HG02623 (cell line): ENCODE measurements around the gene MAP2K6.

Experiments
- ATAC-seq: cut with Tn5 transposase; IDR thresholded peaks from one replicate; pipeline ENCODE4 v1.9.1; 2021; ENCODE audit warnings: moderate library complexity; ENCODE audit not compliant: unreplicated experiment

The MAP2K6 gene

DNA sequence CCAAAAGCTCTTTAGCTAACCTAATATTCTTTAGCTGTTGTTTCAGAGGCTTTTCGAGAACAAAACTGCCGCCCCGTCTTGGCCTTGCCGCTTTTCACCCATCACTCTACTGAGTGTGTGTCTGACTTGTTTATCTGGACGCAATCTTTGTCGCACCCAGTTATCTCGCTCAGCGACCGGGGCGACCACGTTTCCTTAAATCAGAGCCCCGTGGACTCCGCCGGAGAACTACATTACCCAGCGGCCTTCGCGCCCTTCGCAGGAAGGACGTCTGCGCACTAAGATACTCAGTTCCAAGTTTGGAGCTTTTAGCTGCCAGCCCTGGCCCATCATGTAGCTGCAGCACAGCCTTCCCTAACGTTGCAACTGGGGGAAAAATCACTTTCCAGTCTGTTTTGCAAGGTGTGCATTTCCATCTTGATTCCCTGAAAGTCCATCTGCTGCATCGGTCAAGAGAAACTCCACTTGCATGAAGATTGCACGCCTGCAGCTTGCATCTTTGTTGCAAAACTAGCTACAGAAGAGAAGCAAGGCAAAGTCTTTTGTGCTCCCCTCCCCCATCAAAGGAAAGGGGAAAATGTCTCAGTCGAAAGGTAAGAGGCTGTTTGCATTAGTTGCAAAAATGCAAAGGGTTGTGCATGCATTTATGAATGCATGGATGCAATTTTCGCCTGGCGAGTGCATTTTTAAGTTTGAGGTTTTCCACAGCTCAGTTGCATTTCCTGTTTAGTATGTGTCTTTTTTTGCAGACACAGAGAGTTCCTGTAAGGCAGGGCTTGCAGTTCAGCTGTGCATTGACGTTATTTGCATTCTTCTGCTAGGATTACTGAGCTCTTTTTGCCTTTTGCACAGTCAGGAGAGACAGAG lies at the start of gene MAP2K6:
Gene MAP2K6 (plus strand): TSS at position 290 of the 867 bp plus-strand sequence. CDS start 288 bp downstream, at position 578.
- ATAC-seq, result peak; percentile 93

DNA sequence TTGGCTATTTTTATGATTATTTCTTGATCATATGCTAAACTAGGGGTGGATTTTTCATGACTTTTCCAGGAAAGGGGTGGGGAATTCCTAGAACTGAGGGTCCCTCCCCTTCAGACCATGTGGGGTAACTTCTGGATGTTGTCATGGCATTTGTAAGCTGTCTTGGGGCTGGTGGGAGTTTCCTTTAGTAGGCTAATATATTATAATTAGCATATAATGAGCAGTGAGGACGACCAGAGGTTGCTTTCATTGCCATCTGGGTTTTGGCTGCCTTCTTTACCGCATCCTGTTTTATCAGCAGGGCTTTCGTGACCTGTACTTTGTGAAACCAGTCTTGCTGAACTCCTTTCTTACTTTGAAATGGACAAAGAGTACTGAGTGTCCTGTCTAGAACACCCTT lies 47.2 kb upstream of the MAP2K6 start:
- peak; percentile 77 for ATAC-seq

DNA sequence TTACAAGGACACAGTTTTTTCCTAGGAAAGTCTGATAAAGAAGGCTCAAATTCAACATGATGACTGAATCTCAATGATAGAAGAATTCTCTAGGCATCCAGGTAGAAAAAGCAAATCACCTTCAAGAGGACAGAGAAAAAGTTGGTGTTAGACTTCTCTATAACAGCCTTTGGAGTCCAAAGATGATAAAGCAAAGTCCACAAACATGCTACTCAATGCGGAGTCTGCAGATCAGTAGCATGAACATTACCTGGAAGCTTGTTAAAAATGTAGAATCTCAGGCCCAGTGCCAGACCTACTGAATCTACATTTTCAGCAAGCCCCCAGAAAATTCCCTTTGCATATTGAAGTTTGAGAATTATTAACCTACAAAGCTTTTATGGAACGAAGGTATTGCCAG lies 41.4 kb upstream of the MAP2K6 start:
- no peak for ATAC-seq

DNA sequence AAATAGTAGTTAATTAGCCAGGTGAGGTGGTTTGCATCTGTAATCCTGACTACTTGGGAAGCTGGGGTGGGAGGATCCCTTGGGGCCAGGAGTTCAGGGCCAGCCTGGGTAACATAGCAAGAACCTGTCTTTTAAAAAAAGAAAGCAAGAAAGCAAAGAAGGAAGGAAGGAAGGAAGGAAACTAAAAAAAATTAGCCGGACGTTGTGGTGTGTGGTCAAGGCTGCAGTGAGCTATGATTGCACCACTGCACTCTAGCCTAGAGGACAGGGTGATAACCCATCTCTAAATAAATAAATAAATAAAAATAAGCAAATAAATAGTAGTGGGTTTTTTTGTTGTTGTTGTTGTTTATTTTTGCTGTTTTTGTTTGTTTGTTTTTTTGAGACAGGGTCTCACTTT lies 39.3 kb upstream of the MAP2K6 start:
- no peak for ATAC-seq

DNA sequence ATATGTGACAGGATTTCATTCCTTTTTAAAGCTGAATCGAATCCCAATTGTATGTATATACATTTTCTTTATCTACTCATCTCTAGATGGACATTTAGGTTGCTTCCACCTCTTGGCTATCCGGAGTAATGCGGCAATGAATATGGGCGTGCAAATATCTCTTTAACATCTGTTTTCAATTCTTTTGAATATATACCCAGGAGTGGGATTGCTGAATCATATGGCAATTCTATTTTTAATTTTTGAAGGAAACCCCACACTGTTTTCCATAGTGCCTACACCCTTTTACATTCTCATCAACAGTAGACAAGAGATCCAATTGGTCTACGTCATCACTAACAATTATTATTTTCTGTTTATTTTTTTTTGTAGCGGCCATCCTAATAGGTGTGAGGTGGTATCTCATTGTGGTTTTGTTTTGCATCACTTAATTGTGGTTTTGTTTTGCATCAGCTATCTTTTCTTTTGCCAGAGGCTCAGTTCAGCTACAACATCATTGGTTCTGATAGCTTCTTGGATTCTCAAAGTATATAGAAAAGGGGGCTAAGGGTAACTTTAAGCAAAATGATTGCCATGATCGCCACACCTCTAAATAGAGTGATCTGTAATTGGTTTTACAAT lies 25.6 kb upstream of the MAP2K6 start:
- no peak for ATAC-seq

DNA sequence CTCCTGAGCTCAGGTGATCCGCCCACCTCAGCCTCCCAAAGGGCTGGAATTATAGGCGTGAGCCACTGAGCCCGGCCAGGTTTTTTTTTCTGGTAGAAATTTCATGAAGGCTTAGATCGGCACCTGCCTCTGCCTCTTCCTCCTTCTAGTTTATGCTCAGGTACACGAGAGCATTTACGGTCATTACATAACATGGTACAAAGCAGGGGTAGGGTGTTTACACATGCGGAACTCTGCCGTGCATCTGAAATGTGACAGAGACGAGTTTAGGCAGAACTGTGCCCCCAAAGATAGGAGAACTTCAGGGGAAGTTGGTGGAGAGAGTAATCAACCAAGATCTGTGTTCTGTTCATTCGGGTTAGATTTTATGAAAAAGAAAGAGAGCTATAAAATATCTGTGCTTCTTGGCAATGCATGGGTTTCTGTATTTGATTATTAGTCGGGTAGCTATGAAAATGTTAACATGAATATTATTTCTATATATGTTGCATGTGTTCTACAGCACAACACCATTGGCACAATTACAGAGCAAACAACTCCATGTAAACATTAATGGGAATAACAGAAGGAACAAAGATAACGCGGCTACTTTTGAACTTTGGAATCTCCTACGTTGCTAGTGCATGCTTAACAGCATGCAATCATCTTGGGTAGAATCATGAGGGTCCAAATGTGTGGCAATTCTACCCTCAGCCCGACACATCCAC lies 23.5 kb upstream of the MAP2K6 start:
- ATAC-seq, result no peak

DNA sequence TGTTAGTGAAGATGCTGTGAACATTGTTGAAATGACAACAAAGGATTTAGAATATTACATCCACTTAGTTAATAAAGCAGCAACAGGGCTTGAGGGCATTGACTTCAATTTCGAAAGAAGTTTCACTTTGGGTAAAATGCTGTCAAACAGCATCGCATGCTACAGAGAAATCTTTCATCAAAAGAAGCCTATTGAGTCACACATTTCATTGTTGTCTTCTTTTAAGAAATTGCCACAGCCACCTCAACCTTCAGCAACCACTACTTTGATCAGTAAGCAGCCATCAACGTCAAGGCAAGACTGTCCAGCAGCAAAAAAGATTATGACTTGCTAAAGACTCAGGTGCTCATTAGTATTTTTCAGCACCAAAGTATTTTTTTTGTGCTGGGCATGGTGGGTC lies 13.2 kb upstream of the MAP2K6 start:
- no peak for ATAC-seq

DNA sequence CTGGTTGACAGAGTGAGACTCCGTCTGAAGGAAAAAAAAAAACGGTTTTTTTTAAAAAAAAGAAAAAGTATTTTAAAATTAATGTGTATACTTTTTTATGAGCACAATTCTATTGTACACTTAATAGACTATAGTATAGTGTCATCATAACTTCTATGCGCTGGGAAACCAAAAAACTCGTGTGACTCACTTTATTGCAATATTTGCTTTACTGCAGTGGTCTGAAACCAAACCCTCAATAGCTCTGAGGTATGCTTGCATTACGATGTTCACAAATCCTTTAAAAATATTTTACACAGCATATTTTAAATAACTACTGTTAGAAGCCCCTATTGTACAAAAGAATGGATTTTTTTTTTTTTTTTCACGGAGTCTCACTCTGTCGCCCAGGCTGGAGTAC lies 12.4 kb upstream of the MAP2K6 start:
- no peak for ATAC-seq

DNA sequence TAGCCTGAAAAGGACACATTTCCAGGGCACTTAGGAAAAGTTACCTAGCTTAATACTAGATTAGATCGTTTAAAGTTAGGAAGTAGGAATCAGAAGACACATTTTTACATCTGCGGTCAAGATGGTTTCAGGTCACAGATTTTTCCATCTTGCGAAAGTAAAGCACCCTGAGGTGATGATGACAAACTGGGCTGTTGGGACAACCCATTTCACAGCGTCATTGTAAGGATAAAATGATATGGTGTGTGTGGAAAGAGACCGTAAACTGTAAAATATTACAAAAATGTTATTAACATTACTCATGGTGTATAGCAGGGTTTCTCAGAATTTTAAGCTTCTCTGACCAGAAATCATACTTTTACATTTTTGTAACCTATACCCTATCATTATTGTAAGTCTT lies 10.1 kb upstream of the MAP2K6 start:
- no peak for ATAC-seq

DNA sequence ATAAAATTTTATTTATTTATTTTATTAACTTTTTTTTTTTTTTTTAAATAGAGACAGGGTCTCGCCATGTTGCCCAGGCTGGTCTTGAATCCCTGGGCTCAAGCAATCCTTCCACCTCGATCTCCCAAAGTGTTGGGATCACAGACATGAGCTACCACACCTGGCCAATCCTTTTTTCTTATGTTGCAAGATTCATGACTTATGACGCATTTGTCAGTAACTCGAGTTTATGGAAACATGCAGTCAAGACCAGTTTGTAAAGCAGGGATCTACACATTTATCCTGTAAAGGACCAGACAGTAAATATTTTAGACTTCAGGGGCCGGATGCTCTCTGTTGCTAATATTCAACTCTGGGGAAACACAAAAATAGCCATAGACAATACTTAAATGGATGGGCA lies 9.4 kb upstream of the MAP2K6 start:
- ATAC-seq, result no peak

DNA sequence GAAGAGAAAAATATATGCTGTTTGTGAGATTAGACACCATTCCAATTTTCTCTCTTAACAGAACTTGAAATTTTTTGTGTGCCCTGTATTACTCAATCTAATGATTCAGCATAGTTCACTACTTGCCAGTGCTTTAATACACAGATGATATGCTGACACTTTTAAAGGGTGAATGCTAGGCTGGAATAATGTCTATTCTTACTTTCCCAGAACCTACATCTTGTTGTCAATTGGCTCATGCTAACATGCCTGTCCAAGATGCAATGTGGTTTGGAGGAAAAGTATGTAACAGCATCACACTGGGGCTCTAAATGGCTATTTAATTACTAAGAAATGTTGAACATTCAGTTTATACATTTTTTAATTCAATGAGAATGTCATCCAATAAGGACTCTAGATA lies 7.6 kb upstream of the MAP2K6 start:
- no peak for ATAC-seq

DNA sequence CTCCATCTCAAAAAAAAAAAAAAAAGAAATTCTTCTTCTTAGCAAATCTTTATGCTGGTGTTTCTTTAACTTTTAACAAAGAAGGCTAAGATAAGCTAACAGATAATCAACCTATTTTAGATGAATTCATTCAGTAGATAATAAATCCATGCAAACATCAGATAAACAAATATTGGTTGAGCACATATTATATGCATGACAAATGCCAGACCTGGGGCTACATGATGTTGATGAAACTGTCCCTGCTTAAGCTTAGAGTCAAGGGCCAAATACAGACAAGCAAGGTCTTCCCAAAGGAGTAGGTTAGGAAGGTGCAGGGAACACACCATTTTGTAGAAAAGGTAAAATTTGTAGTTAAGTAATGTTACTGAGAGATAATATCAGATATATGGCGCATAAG lies 6.7 kb upstream of the MAP2K6 start:
- no peak for ATAC-seq

DNA sequence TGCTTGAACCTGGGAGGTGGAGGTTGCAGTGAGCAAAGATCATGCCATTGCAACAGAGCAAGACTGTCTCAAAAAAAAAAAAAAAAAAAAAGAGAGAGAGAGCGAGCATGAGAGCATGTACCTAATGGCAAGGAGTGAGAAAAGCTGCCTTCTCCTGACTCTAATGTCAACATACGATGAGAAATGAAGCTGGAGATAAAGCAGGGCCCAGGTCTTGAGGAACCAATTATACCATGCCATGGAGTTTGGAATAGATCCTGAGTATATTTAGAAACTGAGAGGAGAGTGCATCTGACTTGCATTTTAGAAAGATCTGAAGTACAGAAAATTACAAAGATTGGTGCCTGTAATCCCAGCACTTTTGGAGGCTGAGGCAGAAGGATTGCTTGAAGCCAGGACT lies 3.8 kb upstream of the MAP2K6 start:
- ATAC-seq, result no peak

DNA sequence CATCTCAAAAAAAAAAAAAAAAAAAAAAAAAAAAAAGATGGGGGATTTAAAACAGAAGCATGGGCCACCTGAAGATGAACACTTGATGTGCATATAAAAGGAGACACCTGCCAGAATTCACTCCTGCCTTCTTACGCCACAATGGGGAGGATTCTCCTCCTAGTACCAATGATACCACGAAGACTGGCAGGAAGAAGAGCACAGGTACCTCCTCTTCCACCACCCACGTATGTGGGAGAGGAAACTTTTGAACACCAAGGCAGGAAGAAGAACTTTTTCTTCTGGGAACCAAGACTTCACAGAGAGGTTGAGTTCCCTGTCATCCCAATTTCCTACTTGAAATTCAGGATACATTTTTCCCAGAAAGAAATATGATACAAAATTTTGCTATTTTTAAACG lies 2.7 kb upstream of the MAP2K6 start:
- no peak for ATAC-seq

DNA sequence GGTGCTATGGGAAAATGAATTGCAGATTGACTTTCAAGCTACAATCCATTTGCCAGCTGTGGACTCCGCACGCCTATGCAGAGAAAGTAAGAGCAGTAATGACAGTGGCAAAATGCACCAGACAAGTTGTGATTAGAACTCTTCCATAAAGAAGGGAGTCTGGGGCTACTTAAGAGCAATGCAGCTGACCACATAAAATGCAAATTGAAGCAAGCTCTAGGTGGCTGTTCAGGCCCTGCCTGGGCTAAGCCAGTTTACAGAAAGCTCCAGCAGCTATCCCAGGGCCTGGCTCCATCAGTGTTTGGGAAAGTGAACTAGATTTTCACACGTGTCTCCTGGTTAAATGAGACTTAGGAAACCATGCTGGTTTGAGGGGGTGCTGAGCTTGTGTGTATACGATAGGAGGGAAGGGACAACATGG lies 2.2 kb upstream of the MAP2K6 start:
- no peak for ATAC-seq

DNA sequence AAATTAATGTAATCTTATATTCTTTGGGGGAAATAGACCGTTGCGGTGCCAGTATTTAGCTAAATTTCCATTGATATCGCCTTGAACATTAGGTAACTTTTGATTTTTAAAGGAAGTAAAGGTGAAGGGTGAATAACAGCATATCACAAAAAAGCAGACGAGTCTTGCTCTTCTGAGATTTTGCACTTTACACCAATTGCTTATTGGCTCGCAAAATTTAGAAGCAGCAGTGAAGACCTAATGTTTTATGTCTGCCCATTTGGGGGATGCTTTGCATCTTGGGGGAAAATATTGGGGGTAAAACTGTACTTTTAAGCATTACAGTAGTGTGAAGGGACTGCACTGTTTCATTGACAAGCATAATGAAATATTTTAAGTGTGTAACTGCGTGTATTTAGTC lies 934 bp downstream of the MAP2K6 start:
- ATAC-seq, result no peak

DNA sequence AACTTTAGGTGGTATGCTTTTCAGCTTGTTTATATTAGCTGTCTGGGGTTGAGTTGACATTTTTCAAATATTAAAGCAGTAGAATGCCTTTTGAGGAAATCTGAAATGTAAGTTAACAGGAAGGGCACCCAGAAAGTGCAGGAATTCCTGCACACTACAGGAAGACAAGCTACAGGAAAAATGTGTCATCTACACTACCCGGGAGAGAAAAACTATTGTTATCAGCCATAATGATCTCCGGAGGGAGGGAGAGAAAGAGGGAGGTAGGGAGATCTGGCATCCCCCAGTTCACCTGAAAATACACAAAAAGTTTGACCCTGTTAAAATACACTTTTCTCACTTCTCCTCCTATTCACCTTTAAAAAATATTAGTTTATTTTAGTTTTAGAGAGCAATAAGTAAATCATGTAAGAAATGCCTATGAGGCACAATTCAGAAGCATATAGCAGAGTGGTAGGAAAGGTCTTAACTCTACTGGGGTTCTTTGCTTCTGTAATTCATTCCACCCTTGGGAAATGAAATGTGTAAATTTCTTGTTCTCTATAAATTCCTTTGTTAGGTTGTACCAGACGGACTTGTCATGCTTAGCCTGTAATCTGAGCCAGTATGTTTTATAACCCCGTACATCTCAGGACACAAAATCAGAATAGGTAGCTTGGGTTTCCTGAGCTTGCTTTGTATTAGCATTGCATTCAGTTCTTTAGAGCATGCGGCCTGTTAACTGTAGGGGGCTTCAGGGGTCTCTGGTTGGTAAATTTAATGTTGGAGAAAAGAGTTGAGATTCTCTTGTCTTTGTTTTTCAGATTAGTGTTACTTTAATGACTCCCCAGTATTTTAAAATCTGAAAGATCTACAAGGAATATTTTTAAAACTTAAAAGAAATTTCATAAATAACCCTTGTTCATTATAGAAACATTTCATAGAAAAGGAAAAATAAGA lies 3.3 kb downstream of the MAP2K6 start:
- ATAC-seq, result no peak

DNA sequence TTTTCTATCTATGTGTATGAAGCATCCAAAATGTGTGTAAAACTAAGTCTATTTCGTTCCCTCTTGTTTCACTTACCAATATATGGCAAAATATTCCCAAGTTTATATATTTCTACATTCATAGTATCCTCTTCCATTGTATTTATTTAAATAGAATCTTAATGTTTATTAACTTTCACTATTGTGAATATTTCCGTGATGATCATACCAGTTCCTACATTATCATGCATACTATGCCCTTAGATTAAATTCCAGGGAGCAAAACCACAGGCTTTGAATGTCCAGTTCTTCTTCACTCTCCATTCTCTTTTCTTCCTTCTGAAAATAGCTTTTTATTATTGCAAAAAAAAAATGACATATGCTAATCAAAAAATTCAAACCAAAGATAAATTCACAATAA lies 4.0 kb downstream of the MAP2K6 start:
- no peak for ATAC-seq

DNA sequence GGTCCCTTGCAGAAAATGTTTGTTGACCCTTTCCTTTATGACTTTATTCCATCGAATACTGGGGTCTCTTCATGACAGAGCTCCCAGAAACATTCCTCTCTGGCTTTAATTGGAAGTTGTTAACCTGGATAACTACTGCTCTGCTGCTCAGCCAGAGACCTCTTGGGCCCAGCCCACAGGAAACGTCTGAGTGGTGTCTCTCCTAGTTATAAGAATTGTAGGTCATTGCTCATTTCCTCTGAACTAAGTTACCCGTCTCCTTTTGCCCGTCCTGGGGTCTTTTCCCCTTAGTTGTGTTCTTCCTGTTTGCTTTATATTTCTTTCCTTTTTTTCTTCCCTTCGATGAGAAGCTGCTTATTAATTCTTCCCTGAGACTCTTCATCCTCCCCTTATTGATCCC lies 9.0 kb downstream of the MAP2K6 start:
- no peak for ATAC-seq

DNA sequence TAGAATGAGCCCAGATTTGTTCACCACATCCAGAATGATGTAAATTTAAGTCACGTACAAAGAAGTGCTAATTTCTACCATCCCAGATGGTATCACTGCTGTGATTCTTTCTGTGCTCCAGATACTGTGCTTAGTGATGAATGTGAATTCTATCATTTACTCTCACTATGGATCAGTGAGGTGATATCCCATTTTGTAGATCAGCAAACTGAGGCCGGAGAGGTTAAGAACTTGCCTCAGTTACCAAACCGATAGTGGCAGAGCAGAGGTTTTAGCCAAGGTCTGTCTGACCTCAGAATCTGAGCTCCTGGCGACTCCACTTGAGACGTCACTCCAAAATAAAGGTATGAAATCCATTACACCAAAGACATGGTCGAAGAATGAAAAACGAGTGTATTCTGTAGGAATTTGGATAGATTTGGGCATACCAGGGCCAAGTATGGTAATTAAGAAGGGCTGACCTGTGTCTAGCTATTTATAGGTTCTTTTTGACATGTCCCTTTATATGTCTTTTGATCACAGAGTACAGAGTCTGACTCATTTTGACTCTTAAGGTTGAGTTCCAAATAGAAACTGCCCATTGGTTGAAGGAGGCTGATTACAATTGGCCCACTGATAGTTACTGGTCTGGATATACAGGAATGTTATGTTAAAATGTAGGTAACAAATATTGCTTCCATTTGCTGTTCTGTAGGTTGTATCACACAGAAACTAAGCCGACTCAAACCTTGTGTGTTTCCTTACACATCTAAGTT lies 10.0 kb downstream of the MAP2K6 start:
- no peak for ATAC-seq
